DMS53 treated with DMSO at 0.1 percent for 48 hours (cell line): ENCODE measurements around the gene TTC27.

Source experiments
- DNase-seq: peaks from one replicate; lab custom pipeline; 2025; ENCODE audit not compliant: unreplicated experiment; lab: John Stamatoyannopoulos, UW

The TTC27 gene

DNA sequence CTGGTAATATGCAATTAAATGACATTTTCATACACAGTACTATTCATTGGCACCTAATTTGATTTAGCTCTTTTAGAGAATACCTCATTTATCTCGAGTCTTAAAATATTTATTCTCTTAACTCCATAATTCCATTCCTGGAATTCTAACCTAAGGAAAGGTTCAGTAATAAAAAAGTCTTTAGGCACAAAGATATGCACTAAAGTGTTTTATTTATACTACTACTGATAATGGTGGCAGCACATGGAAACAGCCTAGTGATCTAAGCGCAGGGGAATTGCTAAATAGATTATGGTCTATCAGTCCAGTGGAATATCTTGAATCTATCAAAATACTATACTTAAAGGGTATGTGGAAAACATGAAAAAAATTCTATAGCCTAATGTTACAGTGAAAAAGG lies 176.4 kb downstream of the TTC27 start:
- no peak for DNase-seq

- DNase-seq = peak; percentile 74
These were observed 177.6 kb downstream of the TTC27 start for GRCh38 chr2:32805104-32806095.

GRCh38 chr2:32806857-32807256 lies 179.0 kb downstream of the TTC27 start:
- no peak for DNase-seq

GRCh38 chr2:32807662-32808061 lies 179.8 kb downstream of the TTC27 start:
- no peak for DNase-seq

- no peak for DNase-seq
These were observed 183.2 kb downstream of the TTC27 start for GRCh38 chr2:32810909-32811495.

DNA sequence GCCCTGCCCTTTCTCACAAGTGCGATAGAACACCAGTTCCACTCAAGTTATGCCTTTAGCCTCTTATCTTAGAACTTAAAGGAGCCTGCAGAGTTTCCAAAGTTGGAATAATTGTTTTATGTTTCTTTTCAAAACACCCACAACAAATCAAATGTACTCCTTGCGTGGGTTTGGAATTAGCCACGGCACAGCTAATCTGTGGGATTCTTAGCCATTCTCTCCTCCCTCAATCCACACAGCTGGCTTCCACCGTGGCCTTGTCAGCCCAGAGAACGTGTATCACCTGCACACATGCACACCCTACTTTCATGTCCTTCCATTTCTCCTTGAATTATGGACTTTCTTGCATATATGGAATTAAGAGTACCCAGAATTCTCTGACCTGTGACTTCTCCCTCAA lies 183.8 kb downstream of the TTC27 start:
- DNase-seq = no peak

- no peak for DNase-seq
These were observed 184.5 kb downstream of the TTC27 start for GRCh38 chr2:32812316-32812715.

DNA sequence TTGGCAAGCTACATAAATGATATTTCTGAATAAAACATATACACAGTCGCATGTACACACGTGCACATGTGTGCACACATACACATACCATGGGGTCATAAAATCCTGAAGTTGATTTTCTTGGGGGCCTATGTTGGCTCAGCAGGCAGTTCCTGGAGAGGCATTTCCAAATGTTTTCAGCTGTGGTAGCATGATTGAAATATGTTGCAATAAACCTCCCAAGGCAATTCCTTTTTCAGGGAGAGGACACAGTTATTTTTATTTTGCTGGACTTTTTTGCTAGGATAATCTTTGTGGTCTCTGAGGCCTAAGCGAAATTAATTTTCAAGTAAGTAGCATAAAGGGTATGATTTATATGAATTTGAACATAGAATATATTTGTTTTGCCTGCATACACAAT lies 192.2 kb downstream of the TTC27 start:
- DNase-seq = no peak

DNA sequence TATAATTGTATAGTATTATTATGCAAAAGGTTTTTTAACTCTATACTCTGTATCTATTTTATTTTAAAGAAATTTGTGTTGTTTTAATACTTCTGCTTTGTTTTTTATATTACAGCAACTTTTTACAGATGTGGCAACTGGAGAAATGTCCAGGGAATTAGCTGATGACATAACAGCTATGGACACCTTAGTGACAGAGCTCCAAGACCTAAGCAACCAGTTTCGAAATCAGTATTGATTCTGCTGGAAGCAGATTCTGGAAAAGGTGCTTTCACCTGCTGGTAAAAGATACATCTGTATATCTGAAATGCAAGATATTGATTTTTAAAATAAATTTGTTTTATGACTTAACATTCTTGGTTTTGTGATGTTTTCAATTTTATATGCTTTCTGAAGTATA lies 192.9 kb downstream of the TTC27 start:
- no peak for DNase-seq

GRCh38 chr2:32824070-32824809 lies 196.4 kb downstream of the TTC27 start:
- no peak for DNase-seq

DNA sequence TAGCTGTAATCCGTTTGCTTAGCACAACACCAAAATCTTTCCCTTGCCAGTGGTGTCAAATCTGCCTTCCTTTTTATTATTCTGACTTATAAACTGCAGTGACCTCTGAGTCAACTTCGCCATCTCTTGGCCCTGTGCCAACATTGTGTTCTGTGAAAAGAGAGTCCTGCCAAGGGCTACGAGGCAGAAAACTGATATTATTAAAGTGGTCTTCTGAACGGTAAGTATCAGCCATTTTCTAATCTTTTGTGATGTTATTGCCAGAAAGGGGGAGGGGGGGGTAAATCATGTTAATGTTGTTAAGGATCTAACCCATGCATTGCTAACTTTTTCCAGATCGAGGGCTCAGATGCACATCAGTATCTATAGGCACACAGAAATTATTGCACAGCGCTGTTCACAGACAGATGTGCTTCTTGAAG lies 197.5 kb downstream of the TTC27 start:
- DNase-seq = no peak

GRCh38 chr2:32830196-32830595 lies 202.3 kb downstream of the TTC27 start:
- no peak for DNase-seq

- no peak for DNase-seq
These were observed 205.0 kb downstream of the TTC27 start for GRCh38 chr2:32832821-32833220.

- no peak for DNase-seq
These were observed 205.9 kb downstream of the TTC27 start for GRCh38 chr2:32833709-32834108.

GRCh38 chr2:32835148-32835547 lies 207.3 kb downstream of the TTC27 start:
- DNase-seq = no peak

DNA sequence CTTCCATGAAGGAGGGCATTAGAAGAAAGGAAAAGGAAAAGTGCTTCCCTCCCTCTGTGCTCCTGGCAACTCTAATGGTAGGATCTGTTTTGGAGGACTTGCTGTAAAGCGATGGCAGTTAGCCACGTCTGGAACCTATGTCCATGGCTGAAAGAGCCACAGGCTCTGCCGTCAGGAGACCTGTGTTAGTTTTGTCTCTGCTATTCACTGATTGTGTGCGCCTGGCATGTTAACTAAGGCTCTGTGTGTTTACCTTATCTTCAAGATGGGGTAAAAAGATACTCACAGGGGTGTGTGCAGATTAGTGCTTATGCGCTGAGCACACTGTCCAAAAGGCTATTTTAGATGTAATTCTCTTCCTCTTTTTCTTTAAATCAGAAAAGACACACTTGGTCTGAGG lies 209.1 kb downstream of the TTC27 start:
- DNase-seq = no peak

DNA sequence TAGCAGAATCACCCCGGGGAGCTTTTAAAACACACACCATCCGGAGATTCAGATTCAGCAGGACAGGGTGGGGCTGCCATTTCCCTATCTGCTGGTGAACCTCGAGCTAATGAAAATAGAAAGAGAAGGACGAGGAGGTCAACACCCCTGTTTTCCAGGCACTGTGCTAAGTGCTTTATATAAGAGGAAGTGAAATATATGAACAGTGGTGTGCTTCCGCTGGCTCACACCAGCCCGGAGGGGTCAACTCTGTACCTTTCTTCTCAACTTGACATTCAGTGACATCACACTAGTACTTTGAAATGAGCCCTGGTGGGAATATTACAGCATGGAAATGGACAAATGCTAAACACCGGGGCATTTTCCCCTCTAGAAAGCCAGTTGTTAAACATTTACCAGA lies 210.6 kb downstream of the TTC27 start:
- no peak for DNase-seq

- DNase-seq = no peak
These were observed 211.1 kb downstream of the TTC27 start for GRCh38 chr2:32838949-32839348.

- DNase-seq = no peak
These were observed 214.4 kb downstream of the TTC27 start for GRCh38 chr2:32841931-32842898.

DNA sequence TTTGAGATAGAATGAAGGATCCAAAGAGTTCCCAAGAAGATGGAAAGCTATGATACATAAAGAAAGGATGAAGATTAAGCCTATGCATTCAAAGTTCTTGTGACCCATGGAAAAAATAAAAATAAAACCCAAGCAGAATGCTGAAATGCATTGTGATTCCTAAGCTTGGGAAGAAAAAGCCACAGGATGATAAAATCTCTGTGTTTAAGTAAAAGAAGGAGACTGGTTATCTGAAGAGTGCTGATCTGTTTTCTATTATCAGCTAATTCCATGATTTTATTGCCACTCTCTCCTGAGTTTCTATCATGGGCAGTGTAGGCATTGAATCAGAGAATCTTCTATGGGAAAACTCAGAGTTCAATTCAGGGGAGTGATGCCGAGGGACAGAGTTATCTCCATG lies 215.8 kb downstream of the TTC27 start:
- no peak for DNase-seq

DNA sequence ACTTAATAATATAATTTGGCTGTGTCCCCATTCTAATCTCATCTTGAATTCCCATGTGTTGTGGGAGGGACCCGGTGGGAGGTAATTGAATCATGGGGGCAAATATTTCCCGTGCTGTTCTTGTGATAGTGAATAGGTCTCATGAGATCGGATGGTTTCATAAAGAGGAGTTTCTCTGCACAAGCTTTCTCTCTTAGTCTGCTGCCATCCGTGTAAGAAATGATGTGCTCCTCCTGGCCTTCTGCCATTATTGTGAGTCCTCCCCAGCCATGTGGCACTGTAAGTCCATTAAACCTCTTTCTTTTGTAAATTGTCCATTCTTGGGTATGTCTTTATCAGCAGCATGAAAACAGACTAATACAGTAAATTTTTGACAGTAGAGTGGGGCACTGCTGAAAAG lies 216.4 kb downstream of the TTC27 start:
- DNase-seq = no peak
